CD4-positive, alpha-beta T cell treated with Interleukin-2 at 100 ng/mL for 4 hours (primary cell): Measurements from ENCODE around the gene VEGFA.

Experiments used
- DNase-seq: peaks from one replicate; pipeline ENCODE4 v3.0.0-alpha.2; 2020; ENCODE audit warnings: low spot score

Gene VEGFA

DNA sequence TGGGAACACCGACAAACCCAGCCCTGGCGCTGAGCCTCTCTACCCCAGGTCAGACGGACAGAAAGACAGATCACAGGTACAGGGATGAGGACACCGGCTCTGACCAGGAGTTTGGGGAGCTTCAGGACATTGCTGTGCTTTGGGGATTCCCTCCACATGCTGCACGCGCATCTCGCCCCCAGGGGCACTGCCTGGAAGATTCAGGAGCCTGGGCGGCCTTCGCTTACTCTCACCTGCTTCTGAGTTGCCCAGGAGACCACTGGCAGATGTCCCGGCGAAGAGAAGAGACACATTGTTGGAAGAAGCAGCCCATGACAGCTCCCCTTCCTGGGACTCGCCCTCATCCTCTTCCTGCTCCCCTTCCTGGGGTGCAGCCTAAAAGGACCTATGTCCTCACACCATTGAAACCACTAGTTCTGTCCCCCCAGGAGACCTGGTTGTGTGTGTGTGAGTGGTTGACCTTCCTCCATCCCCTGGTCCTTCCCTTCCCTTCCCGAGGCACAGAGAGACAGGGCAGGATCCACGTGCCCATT, 15.3 kb downstream of the VEGFA start:
- DNase-seq: no peak

DNA sequence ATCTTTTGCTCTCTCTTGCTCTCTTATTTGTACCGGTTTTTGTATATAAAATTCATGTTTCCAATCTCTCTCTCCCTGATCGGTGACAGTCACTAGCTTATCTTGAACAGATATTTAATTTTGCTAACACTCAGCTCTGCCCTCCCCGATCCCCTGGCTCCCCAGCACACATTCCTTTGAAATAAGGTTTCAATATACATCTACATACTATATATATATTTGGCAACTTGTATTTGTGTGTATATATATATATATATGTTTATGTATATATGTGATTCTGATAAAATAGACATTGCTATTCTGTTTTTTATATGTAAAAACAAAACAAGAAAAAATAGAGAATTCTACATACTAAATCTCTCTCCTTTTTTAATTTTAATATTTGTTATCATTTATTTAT, 15.9 kb downstream of the VEGFA start:
- no peak for DNase-seq

DNA sequence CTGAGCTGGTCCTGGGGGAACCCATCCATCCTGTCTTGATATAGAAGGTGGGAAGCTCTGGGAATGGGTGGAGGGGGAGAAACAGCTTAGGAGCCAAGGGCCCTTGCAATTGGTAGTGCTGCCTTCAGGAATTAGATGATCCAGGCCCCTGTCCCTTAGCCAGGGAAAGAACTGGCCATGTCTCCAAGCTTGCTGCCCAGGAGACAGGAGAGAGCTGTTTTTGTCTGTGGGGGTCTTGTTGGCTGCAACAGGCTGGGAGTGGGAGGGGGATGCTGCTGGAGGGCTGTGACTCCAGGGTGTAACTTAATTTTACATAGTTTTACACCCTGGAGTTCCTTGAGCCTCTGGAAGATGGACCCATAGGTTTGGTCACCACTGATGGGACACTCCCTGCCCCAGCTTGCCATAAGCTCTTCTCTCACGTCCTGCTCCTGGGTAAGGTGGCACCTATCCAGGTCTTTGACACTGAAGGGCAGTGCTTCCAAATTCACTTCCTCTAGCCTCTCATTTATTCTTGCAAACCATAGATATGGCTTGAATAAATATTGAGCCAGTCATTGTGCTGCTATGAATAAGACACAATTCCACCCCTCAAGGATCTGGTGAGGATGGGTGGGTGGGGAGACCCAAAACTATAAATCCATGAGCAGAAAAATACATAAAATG, 16.8 kb downstream of the VEGFA start:
- no peak for DNase-seq

- DNase-seq: no peak
Observed at GRCh38 chr6:43788301-43788700, 18.3 kb downstream of the VEGFA start.

- DNase-seq: no peak
Observed at GRCh38 chr6:43789447-43789846, 19.4 kb downstream of the VEGFA start.

DNA sequence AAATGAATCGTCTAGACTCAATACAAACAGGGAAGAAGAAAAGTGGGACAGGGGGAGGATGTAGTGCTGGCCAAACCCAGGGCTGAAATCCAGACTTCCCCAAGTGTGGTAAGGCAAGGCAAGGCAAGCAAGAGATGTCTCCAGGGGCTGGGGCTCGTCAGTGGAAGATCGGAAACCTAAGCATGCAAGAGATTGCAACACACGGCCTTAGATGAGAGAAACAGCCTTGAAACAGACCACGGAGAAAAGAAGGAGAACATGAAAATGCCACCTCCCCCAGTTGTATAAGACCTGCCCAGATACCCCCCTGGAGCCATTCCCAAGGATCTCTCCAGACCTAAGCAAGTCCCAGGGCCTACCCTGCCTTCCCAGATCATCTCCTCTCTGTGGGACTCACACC, 20.0 kb downstream of the VEGFA start:
- no peak for DNase-seq

DNA sequence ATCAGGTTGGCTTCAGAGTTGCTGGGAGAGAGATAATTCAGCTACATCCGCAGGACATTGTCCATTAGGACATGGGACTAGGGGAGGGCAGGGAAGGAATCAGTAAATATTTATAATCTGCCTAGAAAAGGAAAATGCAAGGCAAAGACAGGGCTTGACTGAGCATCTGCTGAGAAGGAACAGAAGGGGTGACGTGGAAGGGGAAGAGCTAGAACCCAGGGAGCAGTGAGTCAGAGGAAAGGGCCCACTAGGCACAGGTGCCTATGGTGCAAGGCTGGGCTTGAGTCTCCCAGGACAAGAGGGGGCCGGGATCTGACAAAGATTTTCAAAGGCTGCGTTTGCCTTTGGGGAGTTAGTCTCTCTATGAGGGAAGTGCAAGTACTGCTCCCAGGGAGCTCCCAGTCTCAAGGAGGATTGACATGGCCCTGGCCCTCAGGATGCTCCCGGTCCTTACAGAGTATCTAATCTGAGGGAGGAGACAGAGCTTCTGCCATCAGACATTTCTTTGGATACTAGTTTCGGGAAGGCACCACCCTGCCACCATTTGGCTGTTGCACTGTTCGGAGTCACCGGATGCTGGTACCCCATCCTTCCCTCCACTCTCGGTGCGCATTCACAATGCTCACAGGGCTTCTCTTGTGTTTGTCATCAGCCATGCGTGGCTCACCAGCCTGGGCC, 21.9 kb downstream of the VEGFA start:
- no peak for DNase-seq

DNA sequence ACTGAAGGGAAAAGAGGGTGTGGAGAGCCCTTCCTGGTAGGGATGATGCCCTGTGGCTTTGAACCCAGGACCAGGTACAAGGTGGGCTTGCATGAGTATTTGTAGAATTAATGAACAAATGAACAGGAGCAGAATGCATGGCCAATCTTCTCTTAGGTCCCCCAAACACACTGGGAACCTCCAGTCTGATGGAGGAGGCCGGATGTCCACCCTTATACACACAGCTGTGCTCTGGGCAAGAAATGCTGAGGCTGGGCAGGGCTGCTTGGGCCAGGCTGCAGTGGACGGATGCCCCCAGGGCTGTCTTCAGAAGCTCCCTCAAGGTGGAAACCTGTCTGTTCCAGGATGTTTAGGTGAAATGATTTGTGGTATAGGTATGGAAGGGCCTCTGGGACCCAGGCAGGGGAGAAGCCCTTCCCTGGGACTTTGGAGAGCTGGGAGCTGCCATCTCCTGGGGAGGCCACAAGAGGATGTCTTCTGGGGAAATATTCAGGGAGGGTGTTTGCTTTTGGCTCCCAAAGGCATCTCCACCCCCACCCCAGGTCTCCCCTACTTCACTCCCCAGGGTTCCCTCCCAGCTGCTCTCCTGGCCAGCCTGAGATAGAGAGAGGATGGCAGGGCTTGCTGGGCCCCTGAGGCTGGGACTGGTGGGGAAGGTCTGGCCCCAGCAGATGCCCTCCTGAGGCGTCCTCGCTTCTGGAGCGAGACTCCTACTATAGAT, 23.3 kb downstream of the VEGFA start:
- no peak for DNase-seq

- no peak for DNase-seq
Observed at GRCh38 chr6:43793875-43794242, 23.8 kb downstream of the VEGFA start.

DNA sequence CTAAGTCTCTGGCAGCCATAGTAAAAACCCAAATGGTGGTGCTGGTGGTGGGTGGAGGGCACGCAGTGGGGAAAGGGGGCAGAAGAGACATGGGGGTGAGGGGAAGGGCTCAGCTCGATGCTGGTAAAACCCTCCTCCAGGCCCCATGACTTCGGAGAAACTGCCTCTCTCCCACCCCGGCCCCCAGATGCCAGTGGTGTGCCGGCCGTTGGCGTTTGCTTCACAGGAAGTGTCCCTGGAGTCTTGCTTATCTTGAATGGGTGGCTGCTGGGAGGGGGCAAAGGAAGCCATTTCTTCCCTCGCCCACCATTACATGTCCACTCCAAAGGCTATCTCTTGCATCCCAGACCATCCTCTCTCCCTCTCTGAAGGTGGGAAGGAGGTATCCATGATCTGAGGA, 25.4 kb downstream of the VEGFA start:
- no peak for DNase-seq

GRCh38 chr6:43796168-43796567, 26.2 kb downstream of the VEGFA start:
- no peak for DNase-seq

DNA sequence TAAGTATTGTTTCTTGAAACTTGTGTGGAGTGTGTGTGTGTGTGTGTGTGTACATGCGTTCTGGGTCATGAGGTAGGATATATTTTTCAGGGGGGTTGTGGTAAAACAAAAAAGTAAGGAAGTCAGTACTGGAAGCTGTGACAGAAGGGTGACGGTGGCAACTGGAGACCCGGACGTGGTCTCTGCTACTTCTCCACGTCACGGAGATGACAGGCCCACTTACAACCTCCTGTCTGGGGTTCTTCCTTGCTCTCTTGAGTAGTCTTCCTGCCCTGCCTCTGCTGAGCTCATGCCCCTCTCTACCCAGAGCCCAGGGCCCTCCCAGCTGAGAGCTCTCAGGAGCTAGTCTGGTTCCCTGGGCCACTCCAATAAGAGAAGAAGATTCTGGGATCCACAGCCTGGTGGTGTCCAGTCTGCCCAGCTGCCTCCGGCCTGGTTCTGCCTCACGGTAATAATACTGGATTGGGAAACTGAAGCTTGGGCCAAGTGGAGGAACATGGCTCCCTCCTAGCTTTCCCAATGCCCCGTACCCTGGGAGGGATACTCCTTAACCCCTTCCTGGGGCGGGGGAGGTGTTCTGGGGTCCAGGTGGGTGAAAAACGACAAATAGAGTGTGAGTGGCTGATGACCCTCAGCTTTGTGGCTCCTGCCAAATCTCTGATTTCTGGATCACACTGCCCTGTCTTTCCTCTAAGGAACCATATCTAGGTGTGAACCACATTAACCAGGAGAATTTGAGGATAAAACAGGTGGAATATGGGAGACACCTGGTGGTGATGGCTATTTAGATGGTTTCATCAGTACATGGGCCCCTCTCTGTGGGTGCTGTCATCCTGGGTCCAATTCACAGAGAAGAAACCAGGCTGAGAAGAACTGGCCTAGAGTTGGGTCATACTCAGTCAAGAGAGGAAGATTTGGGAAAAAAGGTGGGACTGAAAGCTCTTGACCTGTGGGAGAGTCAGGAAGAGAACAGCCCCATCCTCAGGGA, 27.2 kb downstream of the VEGFA start:
- no peak for DNase-seq

GRCh38 chr6:43797919-43798318, 27.9 kb downstream of the VEGFA start:
- DNase-seq: no peak

DNA sequence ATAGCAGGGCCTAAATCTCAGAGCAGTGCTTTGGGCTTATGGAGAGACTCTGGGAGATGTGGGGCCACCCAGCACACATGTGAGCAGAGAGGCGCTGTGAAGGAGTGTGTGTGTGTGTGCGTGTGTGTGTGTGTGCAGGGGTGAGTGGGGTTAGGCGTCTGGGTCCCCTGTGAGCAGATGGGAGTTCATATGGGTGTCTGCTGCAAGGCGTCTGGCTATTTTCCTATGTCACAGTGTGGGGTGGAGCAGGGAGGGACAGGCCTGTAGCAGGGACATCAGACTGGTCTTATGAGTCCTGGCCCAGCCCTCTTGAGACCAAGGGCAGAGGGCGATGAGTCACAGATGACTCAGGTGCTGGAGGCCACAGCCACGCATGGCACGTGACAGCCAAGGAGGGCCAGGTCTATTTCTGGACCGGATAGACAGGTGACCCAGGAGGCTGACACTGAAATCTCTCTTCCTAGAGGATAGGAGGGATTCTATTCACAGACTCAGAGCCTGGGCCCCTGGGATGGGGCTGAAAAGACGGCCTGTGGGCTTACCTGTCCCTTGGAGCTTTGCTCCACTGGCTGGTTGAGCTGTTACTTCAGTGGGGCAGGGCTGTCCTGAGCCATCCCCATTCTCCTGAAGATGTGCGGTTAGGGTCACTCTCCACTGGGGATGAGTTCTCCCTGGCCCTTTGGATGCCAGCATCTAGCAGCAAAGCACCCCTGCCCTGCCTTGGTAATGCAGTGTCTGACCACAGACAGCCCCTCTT, 28.9 kb downstream of the VEGFA start:
- no peak for DNase-seq

DNA sequence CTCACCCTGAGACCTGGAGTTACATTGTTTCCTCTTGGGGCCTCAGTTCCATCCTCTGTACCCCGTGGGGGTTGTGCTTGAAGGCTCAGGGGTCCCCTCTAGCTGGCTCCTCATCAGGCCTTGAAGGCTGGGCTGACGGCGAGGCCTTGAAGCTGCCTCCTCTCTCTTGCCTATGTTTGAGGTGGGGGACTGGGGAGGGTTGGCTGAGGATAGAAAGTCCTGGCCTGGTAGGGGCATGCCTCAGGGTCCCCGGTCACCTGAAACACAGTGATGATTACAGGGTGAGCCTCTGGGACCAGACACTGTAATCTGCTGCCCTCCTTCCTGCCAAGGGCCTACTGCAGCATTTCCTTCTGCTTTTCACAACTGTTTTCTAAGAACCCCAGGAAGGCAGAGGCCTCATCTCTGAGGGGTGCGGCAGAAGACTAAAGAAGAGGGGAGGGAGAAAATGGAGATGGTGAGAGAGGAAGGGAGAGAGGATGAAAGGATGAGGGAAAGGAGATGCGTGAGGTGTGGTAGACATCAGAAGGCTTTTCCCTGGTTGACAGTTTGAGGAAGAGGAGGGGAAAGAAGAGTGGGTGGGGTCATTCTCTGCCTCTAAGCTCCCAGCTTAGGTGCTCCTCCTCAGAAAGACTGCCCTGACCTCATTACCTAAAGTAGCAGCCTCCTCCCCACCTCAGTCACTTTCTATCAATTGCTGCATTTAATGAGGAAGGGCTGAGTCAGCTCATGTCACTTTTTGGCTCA, 29.7 kb downstream of the VEGFA start:
- no peak for DNase-seq

DNA sequence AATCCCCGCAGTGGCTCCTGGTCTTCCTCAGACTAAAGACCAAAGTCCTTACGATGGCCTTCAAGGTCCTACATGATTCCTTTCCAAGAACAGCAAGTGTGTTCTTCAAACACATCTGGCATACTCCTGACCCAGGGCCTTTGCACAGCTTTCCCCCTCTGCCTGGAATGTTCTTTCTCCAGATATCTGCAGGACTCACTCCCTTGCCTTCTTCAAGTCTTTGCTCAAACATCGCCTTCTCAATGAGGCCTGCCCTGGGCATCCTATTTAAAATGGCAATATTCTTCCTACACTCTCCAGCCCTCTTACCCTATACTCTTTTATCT, 30.2 kb downstream of the VEGFA start:
- no peak for DNase-seq

DNA sequence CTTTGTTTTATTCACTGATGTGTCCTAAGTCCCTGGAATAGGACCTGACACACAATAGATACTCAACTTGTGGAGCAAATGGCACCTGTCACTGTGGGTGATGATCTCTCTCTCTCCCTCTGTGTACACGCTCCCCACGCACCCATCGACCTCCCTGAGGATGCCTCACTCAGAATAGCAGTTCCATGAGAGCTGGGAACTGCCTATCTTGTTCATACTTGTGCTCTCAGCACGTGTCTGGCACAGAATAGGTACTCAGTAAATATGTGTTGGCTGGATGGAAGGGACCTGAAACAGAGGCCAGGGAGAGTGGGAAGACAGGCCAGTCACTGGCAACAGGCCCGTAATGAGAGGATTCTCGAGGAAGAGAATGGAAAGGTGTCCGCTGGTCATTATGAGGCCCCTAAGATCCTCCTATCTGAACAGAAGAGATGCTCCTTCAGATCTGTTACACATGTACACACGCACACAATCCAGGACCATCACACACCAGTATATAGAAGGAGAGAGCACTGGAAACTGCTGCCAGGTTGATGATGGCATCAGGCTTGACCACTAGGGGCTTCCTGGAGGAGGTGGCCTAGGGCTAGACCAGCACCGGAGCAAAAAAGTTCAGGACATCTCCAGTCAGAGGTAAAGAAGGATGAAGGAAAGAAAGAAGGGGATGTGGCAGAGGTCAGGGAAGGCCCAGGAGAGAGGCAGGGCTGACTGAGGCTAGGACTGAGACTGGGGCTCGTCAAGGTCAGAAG, 30.9 kb downstream of the VEGFA start:
- DNase-seq: no peak

GRCh38 chr6:43801495-43802181, 31.6 kb downstream of the VEGFA start:
- DNase-seq: no peak

GRCh38 chr6:43803055-43803782, 33.2 kb downstream of the VEGFA start:
- no peak for DNase-seq
